ENCODE measurements around the gene TYK2.

GRCh38 chr19:10318807-10319682 is 61.3 kb downstream of the TYK2 start:
- TF ChIP-seq CTCF (conservative IDR thresholded peaks at IDR 0.05 in 1 of 2, IDR thresholded peaks at IDR 0.05 in 1 of 2; ENCODE audit: extremely low read depth in 1 of 2, insufficient read depth in 1 of 2, low read depth in 1 of 2, low read length in 2 of 2) (no peak), EZH2 (IDR thresholded peaks at IDR 0.05; ENCODE audit: borderline replicate concordance, low read length) (no peak)
